Lung (tissue), 12 donors: ENCODE measurements around the gene DTNBP1. TPM values are rescaled to one million over a fixed set of nuclear protein-coding genes. Genes with fewer than 3 reads are reported as not detected.

Experiments
- ATAC-seq: fragments of 200-7000 bp; cut with Tn5 transposase; one replicate; pipeline ENCODE4 v1.9.1; 2020; ENCODE audit warnings: moderate number of reproducible peaks; ENCODE audit not compliant: insufficient read depth, low FRiP score
- DNase-seq, 3 donors: peaks; one replicate each; pipeline ENCODE4 v3.0.0-alpha.2; 2013 to 2017
- H3K27ac ChIP-seq, 2 donors: one replicate each; pipeline ENCODE4 v1.5.1; 2013; ENCODE audit warnings: mild to moderate bottlenecking in 2 of 2, moderate library complexity in 2 of 2, control low read depth in 1 of 2, inconsistent platforms in 1 of 2, low read depth in 1 of 2, low read length in 1 of 2
- H3K27me3 ChIP-seq, 3 donors: one replicate each; pipeline ENCODE4 v1.5.1; 2013; ENCODE audit warnings: low read length in 2 of 3; ENCODE audit not compliant: control insufficient read depth in 3 of 3, insufficient read depth in 3 of 3
- H3K36me3 ChIP-seq, 4 donors: one replicate each; pipeline ENCODE4 v1.5.1; 2013; ENCODE audit warnings: low read length in 4 of 4, mild to moderate bottlenecking in 1 of 4, moderate library complexity in 1 of 4; ENCODE audit not compliant: control insufficient read depth in 4 of 4, insufficient read depth in 4 of 4
- H3K4me1 ChIP-seq, 5 donors: one replicate each; pipeline ENCODE4 v1.5.1; 2013; ENCODE audit warnings: low read length in 5 of 5, mild to moderate bottlenecking in 2 of 5, moderate library complexity in 1 of 5; ENCODE audit not compliant: control insufficient read depth in 5 of 5, insufficient read depth in 5 of 5
- H3K4me3 ChIP-seq: one replicate; pipeline ENCODE4 v1.5.1; 2013; ENCODE audit warnings: mild to moderate bottlenecking, control low read depth, moderate library complexity
- H3K9ac ChIP-seq, 2 donors: one replicate each; pipeline ENCODE4 v1.5.1; 2013; ENCODE audit warnings: low read length in 2 of 2, control low read depth in 1 of 2; ENCODE audit not compliant: insufficient read depth in 1 of 2
- H3K9me3 ChIP-seq, 4 donors: one replicate each; pipeline ENCODE4 v1.5.1; 2013; ENCODE audit warnings: low read length in 3 of 4, mild to moderate bottlenecking in 1 of 4, moderate library complexity in 1 of 4; ENCODE audit not compliant: control insufficient read depth in 4 of 4, insufficient read depth in 3 of 4
- WGBS, 2 donors: extraction: QIAGEN DNeasy Blood & Tissue Kit; methylation state at CpG; one replicate each; pipeline ENCODE4 v1.1.7; 2013; 5-methylcytosine and 5-hydroxymethylcytosine counted together
- polyA plus RNA-seq, 2 donors: library from polyadenylated mRNA; stranded (reverse); fragments of 200-250 nt; gene quantifications; one replicate each; pipeline ENCODE4 v1.2.1, GENCODE V29; 2013
- total RNA-seq, 2 donors: library from RNA; depleted of rRNA in 1 of 2; stranded (reverse); fragments of >200 nt in 1 of 2; gene quantifications; one replicate each; pipeline ENCODE4 v1.2.1, GENCODE V29; 2014 to 2021
- TF ChIP-seq, protein P1 (sequence below): IDR thresholded peaks from 2 replicates; pipeline ENCODE4 v1.5.1; 2012; ENCODE audit warnings: mild to moderate bottlenecking; ENCODE audit errors: control extremely low read depth, extremely low read depth
- donor health status: control.
- donor health status: control.
- donor health status: Bipolar disorder and iron deficiency.
- donor health status: healthy.
- donor health status: DM: yes; HTN: yes; CAD: no.

Gene DTNBP1
- total and polyA plus RNA-seq, 4 donors: 9.9 to 23.9 (median 20.5) TPM

DNA sequence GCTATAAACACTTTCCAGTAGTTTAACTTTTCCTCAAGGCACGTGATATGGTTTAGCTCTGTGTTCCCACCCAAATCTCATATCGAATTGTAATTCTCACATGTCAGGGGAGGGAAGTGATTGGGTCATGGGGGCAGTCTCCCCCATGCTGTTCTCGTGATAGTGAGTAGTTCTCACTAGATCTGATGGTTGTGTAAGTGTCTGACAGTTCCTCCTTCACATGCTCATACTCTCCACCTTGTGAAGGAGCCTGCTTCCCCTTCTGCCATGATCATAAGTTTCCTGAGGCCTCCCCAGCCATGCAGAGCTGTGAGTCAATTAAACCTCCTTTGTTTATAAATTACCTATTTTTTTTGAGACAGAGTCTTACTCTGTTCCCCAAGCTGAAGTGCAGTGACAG, 127.9 kb downstream of the DTNBP1 start:
- TF ChIP-seq, protein P1, sequence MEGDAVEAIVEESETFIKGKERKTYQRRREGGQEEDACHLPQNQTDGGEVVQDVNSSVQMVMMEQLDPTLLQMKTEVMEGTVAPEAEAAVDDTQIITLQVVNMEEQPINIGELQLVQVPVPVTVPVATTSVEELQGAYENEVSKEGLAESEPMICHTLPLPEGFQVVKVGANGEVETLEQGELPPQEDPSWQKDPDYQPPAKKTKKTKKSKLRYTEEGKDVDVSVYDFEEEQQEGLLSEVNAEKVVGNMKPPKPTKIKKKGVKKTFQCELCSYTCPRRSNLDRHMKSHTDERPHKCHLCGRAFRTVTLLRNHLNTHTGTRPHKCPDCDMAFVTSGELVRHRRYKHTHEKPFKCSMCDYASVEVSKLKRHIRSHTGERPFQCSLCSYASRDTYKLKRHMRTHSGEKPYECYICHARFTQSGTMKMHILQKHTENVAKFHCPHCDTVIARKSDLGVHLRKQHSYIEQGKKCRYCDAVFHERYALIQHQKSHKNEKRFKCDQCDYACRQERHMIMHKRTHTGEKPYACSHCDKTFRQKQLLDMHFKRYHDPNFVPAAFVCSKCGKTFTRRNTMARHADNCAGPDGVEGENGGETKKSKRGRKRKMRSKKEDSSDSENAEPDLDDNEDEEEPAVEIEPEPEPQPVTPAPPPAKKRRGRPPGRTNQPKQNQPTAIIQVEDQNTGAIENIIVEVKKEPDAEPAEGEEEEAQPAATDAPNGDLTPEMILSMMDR: no peak
- Histone ChIP-seq H3K4me3 (no peak overlapping the region), H3K36me3 (peaks cover 0 to 10% (median 1%) of the 10 kb centered on the region in 4 donors), H3K9me3 (no peaks in the 10 kb centered on the region), H3K27ac (no peak overlapping the region), H3K9ac (no peak overlapping the region), H3K27me3 (no peaks in the 10 kb centered on the region), H3K4me1 (peaks cover 0 to 14% (median 0%) of the 10 kb centered on the region in 5 donors)
- ATAC-seq (no peak), DNase-seq (no peak)
- WGBS, 2 donors: 40 to 71% methylated on average over 3 of the region's 3 CpGs

DNA sequence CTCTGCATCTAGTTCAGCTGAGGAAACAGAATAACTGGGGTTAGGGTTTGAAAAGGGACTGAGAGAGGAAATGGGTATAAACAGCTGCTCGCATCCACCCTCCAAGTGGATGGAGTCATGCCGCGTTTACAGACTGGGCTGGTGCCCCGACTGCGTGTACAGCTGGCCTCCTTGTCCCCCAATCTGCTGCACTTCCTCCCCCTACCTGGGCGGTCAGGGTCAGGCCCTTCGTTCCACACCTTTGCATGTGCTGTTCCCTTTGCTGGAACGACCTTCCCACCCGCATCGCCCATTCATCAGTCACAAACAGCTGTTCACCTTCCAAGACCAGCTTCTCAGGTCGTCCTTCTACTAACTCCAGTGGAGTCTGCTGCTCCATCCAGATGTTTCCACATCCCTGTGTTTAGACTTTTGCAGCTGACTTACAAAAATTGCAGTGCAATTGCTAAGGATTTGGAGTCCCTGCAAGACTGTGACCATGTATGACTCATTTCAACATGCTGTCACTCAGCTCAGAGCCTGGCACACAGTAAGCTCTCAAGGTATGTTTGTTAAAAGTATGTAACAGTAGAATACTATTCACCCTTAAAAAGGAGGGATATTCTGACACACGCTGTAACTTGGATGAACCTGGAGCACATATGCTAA, 129.3 kb downstream of the DTNBP1 start:
- H3K36me3 ChIP-seq: peaks cover 0 to 10% (median 1%) of the 10 kb centered on the region in 4 donors
- no peak for DNase-seq
- no peaks in the 10 kb centered on the region for H3K27me3 ChIP-seq
- WGBS, 2 donors: 80 to 91% methylated on average over 12 of the region's 12 CpGs
- H3K9ac ChIP-seq: no peak overlapping the region
- peaks cover 0 to 6% (median 0%) of the 10 kb centered on the region in 5 donors for H3K4me1 ChIP-seq
- no peak for ATAC-seq
- H3K4me3 ChIP-seq: no peak overlapping the region
- TF ChIP-seq, protein P1: no peak
- H3K9me3 ChIP-seq: no peaks in the 10 kb centered on the region
- no peak overlapping the region for H3K27ac ChIP-seq

DNA sequence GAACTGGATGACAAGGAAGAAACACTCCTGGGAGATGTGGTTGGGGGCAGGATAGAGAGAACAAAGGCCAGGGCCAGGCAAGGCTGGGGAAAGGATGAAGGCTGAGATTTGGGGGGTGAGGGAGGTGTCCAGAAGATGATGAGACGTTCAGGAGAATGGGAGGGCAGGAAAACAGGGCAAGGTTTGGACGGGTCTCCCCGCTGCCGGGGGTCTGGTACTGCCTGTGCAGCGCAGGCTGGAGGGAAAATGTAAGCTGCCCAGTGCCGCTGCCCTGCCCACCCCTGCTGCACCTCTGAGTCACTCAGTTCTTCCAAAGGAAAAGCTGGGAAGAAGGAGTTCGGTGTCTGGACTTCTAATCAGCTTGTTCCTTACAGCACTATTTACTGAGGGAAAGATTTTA, 130.9 kb downstream of the DTNBP1 start:
- Histone ChIP-seq H3K27ac (no peak overlapping the region), H3K9ac (no peak overlapping the region), H3K36me3 (peaks cover 0 to 10% (median 1%) of the 10 kb centered on the region in 4 donors), H3K27me3 (no peaks in the 10 kb centered on the region), H3K4me1 (peaks cover 0 to 4% (median 0%) of the 10 kb centered on the region in 5 donors), H3K9me3 (peaks cover 0 to 5% (median 0%) of the 10 kb centered on the region in 4 donors), H3K4me3 (no peak overlapping the region)
- 95 to 97% methylated on average over 7 of the region's 7 CpGs for WGBS, 2 donors
- TF ChIP-seq, protein P1: no peak
- no peak for ATAC-seq
- no peak for DNase-seq

DNA sequence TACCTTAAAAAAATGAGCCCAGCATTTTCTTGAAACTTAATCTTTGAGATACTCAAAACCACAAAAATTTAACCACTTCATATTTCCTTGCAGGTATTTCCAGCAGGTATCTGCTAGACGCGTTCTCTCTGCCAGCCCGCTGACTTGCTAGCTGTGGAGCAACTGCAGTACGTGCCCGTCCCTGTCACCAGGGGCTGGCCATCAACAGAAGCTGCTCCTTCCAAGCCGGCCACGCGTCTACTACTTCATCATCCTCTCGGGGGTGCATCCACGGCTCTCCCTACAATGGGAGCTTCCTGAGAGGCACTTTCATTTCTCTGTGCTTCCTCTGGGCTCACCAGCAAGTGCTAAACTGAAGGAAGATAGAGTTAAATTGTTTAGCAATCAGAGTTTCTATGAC, 132.4 kb downstream of the DTNBP1 start:
- H3K4me1 ChIP-seq: peaks cover 0 to 4% (median 0%) of the 10 kb centered on the region in 5 donors
- DNase-seq: no peak
- no peak overlapping the region for H3K4me3 ChIP-seq
- TF ChIP-seq, protein P1: no peak
- no peak overlapping the region for H3K9ac ChIP-seq
- H3K27me3 ChIP-seq: no peaks in the 10 kb centered on the region
- H3K36me3 ChIP-seq: peaks cover 0 to 10% (median 4%) of the 10 kb centered on the region in 4 donors
- no peak overlapping the region for H3K27ac ChIP-seq
- WGBS, 2 donors: 79 to 85% methylated on average over 10 of the region's 10 CpGs
- ATAC-seq: no peak
- peaks cover 0 to 5% (median 0%) of the 10 kb centered on the region in 4 donors for H3K9me3 ChIP-seq
